ENCODE results near the gene EPS8.

Gene EPS8

GRCh38 chr12:15707516-15708199, 81.5 kb downstream of the EPS8 start:
- TF ChIP-seq, protein P1, sequence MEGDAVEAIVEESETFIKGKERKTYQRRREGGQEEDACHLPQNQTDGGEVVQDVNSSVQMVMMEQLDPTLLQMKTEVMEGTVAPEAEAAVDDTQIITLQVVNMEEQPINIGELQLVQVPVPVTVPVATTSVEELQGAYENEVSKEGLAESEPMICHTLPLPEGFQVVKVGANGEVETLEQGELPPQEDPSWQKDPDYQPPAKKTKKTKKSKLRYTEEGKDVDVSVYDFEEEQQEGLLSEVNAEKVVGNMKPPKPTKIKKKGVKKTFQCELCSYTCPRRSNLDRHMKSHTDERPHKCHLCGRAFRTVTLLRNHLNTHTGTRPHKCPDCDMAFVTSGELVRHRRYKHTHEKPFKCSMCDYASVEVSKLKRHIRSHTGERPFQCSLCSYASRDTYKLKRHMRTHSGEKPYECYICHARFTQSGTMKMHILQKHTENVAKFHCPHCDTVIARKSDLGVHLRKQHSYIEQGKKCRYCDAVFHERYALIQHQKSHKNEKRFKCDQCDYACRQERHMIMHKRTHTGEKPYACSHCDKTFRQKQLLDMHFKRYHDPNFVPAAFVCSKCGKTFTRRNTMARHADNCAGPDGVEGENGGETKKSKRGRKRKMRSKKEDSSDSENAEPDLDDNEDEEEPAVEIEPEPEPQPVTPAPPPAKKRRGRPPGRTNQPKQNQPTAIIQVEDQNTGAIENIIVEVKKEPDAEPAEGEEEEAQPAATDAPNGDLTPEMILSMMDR (IDR thresholded peaks at IDR 0.05; ENCODE audit: extremely low read depth, missing control alignments) = no peak

DNA sequence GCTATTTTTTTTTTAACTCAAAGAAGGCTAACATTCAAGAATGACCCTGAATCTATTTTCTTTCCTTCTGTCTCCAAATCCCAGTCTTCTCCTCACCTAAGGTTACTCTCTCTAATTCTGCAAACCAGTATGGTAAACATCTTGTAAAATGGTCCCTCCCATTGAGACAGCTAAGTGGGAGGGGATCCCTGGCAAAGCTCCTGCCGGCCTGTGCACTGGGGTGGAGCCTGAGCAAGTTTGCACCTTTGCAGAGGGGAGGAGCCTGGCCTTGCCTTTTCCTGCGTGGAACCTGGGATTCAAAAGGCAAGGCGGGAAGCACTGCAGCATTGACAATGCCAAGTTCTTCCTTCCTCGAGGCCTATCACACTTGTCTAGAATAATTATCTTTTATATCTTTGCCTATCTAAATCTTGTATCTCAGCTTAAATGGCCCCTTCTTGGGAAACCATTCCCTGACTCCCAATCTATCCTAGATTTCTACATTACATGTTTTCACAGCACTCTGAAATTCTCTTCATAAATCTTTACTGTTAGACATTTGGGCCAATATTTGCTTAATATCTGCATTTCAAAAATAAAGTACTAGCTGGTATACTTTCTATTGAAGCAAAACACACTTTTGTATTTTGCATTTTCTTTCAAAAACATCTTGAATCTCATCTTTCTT, 83.0 kb downstream of the EPS8 start:
- no peak for DNase-seq (ENCODE audit: low spot score)

More at GRCh38 chr12:15707516-15708199, 81.5 kb downstream of the EPS8 start:
- no peak for DNase-seq (ENCODE audit: low spot score)

DNA sequence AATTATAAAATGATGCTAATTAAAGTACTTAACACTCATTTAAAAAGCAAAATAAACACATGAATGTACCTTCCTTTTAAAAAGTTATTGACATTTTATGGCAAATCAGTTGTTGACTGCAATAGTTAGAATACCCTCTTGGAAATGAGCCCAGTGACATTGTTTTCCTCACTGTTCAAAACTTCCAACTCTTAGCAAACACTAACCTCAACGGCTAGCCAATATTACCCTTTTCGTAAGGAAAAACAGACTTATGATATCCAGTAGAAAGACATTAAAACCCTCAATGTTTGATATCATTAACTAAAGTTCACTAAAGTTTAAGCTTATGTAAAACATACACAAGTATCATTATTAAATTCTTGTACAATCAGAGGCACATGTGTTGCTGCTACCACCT, 83.6 kb downstream of the EPS8 start:
- no peak for DNase-seq (ENCODE audit: low spot score)
- TF ChIP-seq, protein P1 (IDR thresholded peaks at IDR 0.05; ENCODE audit: extremely low read depth, missing control alignments) = no peak

More for the DNA sequence above, 83.0 kb downstream of the EPS8 start:
- TF ChIP-seq, protein P1 (IDR thresholded peaks at IDR 0.05; ENCODE audit: extremely low read depth, missing control alignments) = no peak

DNA sequence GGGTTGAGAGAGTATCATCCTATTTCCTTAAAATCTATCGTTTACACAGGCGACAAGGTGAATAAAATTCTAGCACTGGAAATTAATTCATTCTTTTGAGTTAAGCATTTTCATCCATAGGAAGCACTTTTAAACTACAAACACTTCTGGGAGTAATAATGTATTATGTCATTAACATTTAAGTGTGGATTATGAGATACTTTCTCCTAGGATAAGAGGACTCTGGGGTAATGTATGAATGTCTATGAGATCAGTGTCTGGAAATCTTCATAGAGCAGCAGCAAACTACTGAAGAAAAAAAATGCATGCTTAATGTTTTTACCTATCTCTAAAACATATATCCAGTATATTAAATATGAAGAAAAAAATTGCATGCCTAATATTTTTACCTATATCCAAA, 86.9 kb downstream of the EPS8 start:
- no peak for DNase-seq (ENCODE audit: low spot score)
- TF ChIP-seq, protein P1 (IDR thresholded peaks at IDR 0.05; ENCODE audit: extremely low read depth, missing control alignments) = no peak

GRCh38 chr12:15701631-15702156, 87.5 kb downstream of the EPS8 start:
- TF ChIP-seq, protein P1 (IDR thresholded peaks at IDR 0.05; ENCODE audit: extremely low read depth, missing control alignments) = no peak
- no peak for DNase-seq (ENCODE audit: low spot score)

DNA sequence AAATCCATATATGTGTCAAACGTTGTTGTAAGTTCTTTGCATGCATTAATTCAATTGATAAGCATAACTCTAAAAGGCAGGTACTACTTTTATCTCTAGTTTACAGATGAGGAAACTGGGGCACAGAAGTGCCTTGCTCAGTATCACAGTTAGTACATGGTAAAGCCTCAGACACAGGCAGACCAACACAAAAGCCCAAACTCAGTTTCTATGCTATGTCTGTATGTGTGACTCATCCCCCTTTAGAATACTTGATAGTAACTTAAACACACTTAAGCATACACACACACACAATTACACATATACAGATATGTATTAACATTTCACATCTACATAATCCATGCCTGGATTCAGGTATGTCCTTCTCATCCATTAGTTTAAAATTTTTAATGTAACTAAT, 88.0 kb downstream of the EPS8 start:
- no peak for DNase-seq (ENCODE audit: low spot score)
- TF ChIP-seq, protein P1 (IDR thresholded peaks at IDR 0.05; ENCODE audit: extremely low read depth, missing control alignments) = no peak

DNA sequence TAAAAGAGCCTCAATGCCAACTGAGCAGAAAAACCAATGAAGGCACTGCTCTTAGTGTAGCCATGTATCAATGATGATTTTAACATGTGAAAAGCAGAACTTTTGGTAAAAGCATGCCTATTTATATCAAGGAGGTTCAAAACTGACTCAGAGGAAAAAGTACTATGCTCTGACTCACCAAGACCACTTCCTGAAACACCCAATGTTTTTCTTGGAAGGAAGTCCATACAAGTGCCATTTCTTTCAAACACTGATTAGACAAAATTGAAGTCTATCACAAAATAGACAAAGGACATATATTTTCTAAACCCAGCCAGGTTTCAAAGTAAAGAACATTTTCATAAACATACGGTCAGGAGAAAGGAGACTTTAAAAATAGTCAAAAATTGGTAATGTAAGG, 88.6 kb downstream of the EPS8 start:
- TF ChIP-seq, protein P1 (IDR thresholded peaks at IDR 0.05; ENCODE audit: extremely low read depth, missing control alignments) = no peak
- peak; percentile 19 for DNase-seq (ENCODE audit: low spot score)
